Loucy (cell line): ENCODE data around the gene KIAA0930.

Experiments used
- EZH2phosphoT487 ChIP-seq: fragments of 200-600 bp; IDR thresholded peaks from 2 replicates; pipeline ENCODE4 v1.6.1; 2018; ENCODE audit warnings: antibody characterized with exemption, mild to moderate bottlenecking, moderate library complexity, borderline replicate concordance
- TF ChIP-seq, protein P1 (sequence below): fragments of 200-600 bp; sonication (generic); conservative IDR thresholded peaks from 2 replicates; pipeline ENCODE4 v1.5.1; 2014; ENCODE audit warnings: mild to moderate bottlenecking, antibody characterized with exemption, low read length

DNA sequence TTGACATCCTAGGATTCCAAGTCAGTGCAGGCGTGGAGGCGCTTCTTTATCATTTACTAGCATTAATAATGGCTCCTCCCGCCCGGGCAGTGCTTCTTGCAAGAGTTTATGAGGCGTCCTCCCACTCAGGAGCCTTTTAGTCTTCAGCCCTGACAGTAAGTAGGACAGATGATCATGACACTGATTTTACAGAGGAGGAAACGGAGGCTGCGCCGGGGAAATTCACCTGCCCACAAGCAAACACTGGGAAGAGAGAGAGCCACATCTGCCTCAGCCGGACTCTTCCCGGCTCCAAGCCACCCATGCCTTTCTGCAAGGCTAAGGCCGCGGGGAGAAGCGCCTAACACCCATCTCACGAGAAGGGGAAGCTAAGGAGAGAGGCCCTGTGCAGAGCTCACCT is 35.9 kb downstream of the KIAA0930 start:
- TF ChIP-seq, protein P1, sequence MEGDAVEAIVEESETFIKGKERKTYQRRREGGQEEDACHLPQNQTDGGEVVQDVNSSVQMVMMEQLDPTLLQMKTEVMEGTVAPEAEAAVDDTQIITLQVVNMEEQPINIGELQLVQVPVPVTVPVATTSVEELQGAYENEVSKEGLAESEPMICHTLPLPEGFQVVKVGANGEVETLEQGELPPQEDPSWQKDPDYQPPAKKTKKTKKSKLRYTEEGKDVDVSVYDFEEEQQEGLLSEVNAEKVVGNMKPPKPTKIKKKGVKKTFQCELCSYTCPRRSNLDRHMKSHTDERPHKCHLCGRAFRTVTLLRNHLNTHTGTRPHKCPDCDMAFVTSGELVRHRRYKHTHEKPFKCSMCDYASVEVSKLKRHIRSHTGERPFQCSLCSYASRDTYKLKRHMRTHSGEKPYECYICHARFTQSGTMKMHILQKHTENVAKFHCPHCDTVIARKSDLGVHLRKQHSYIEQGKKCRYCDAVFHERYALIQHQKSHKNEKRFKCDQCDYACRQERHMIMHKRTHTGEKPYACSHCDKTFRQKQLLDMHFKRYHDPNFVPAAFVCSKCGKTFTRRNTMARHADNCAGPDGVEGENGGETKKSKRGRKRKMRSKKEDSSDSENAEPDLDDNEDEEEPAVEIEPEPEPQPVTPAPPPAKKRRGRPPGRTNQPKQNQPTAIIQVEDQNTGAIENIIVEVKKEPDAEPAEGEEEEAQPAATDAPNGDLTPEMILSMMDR: no peak
- TF ChIP-seq EZH2phosphoT487: no peak
